ENCODE results near the gene AOX1.
"Not testable (repeated sequence)": the region's sequence is repeated elsewhere in the genome, so short reads cannot be mapped to it uniquely, and the experiment has no call there.

Gene AOX1

GRCh38 chr2:200640901-200641300 lies 55.1 kb downstream of the AOX1 start:
- no peak for TF ChIP-seq CTCF (IDR thresholded peaks at IDR 0.05; ENCODE audit: low read depth, low read length)

GRCh38 chr2:200648518-200649281 lies 62.9 kb downstream of the AOX1 start:
- not testable (repeated sequence) for DNase-seq (ENCODE audit: extremely low read depth, low read depth)

More at GRCh38 chr2:200640901-200641300, 55.1 kb downstream of the AOX1 start:
- DNase-seq (ENCODE audit: extremely low read depth, low read depth): no peak

- TF ChIP-seq CTCF (IDR thresholded peaks at IDR 0.05; ENCODE audit: low read depth, low read length): no peak
Measured at GRCh38 chr2:200649724-200650123, 63.9 kb downstream of the AOX1 start.

GRCh38 chr2:200650195-200650594 lies 64.4 kb downstream of the AOX1 start:
- no peak for DNase-seq (ENCODE audit: extremely low read depth, low read depth)
- no peak for TF ChIP-seq CTCF (IDR thresholded peaks at IDR 0.05; ENCODE audit: low read depth, low read length)

More at GRCh38 chr2:200649724-200650123, 63.9 kb downstream of the AOX1 start:
- no peak for DNase-seq (ENCODE audit: extremely low read depth, low read depth)

- no peak for TF ChIP-seq CTCF (IDR thresholded peaks at IDR 0.05; ENCODE audit: low read depth, low read length)
- DNase-seq (ENCODE audit: extremely low read depth, low read depth): no peak
Measured at GRCh38 chr2:200652158-200652557, 66.3 kb downstream of the AOX1 start.

GRCh38 chr2:200653021-200653420 lies 67.2 kb downstream of the AOX1 start:
- TF ChIP-seq CTCF (IDR thresholded peaks at IDR 0.05; ENCODE audit: low read depth, low read length): no peak
- no peak for DNase-seq (ENCODE audit: extremely low read depth, low read depth)

- no peak for DNase-seq (ENCODE audit: extremely low read depth, low read depth)
- TF ChIP-seq CTCF (IDR thresholded peaks at IDR 0.05; ENCODE audit: low read depth, low read length): no peak
Measured at GRCh38 chr2:200654823-200655222, 69.0 kb downstream of the AOX1 start.
